ENCODE data around the gene RNF148. TPM values are rescaled to one million over a fixed set of nuclear protein-coding genes. Genes with fewer than 3 reads are reported as not detected.

The RNF148 gene
- total and polyA plus RNA-seq, 2 of the 8 experiments (the other 6 are each of a cell fraction or from before 2014, with no cell fraction given) = 0.27 to 0.45 TPM

DNA sequence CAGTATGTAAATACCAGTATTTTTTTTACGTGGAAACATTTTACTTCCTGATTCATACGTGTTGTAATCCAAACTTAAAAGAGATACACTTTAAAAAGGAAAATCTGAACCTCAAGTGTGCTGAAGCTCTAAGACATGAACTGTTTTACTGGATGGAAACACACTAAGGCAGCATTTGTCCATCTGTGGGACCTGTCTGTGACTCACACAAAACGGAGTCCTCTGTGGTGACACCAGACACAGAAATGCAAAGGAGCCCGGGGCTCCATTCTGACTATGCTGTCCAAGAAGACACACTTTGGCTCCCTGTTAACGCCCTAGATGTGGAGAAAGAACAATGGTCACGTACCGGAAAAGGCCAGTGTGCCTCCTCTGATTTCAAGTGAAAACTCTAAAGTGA is 27.7 kb downstream of the RNF148 start (continued):
- no peak for TF ChIP-seq CHD7 (IDR thresholded peaks at IDR 0.05; ENCODE audit: insufficient replicate concordance, low read length)
- TF ChIP-seq SIX5 (IDR thresholded peaks at IDR 0.05; ENCODE audit: low read depth, low read length) = no peak
- no peak for TF ChIP-seq USF2 (IDR thresholded peaks at IDR 0.05; ENCODE audit: low read length)
- TF ChIP-seq TBP (IDR thresholded peaks at IDR 0.05; ENCODE audit: low read depth, low read length) = no peak
- no peak for TF ChIP-seq EZH2 (IDR thresholded peaks at IDR 0.05; ENCODE audit: low read depth, low read length, severe bottlenecking)
- TF ChIP-seq, protein P1, sequence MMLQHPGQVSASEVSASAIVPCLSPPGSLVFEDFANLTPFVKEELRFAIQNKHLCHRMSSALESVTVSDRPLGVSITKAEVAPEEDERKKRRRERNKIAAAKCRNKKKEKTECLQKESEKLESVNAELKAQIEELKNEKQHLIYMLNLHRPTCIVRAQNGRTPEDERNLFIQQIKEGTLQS (IDR thresholded peaks at IDR 0.05; ENCODE audit: insufficient read depth, low read depth, low read length) = no peak
- no peak for TF ChIP-seq TAF1 (IDR thresholded peaks at IDR 0.05; ENCODE audit: low read depth, low read length)
- no peak for TF ChIP-seq RFX5 (IDR thresholded peaks at IDR 0.05; ENCODE audit: borderline replicate concordance, low read depth, low read length)
- no peak for TF ChIP-seq HDAC6 (IDR thresholded peaks at IDR 0.05; ENCODE audit: low read depth, low read length)
- no peak for TF ChIP-seq CTBP2 (IDR thresholded peaks at IDR 0.05; ENCODE audit: borderline replicate concordance, insufficient read depth, insufficient read length, low read length)

All from H1 (cell line).